ENCODE data around the gene CYS1.

CYS1 gene

DNA sequence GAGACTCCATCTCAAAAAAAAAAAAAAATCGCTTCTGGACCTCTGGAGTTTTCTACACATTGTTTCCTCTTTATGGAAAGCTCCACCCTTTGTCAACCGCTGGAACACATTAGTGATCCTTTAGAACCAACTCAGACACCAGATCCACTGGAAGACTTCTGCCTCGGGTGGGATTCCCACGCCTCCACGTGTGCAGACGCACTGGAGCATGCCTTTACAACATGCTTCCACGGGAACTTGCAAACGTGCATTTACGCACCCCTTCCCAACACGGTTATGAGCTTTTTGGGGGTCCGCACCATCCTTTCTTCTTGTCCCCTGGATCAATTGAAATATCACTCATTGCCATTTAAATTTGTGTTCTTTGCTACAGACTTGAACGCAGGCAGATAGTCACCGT lies 5.1 kb downstream of the CYS1 start:
- TF ChIP-seq, protein P1, sequence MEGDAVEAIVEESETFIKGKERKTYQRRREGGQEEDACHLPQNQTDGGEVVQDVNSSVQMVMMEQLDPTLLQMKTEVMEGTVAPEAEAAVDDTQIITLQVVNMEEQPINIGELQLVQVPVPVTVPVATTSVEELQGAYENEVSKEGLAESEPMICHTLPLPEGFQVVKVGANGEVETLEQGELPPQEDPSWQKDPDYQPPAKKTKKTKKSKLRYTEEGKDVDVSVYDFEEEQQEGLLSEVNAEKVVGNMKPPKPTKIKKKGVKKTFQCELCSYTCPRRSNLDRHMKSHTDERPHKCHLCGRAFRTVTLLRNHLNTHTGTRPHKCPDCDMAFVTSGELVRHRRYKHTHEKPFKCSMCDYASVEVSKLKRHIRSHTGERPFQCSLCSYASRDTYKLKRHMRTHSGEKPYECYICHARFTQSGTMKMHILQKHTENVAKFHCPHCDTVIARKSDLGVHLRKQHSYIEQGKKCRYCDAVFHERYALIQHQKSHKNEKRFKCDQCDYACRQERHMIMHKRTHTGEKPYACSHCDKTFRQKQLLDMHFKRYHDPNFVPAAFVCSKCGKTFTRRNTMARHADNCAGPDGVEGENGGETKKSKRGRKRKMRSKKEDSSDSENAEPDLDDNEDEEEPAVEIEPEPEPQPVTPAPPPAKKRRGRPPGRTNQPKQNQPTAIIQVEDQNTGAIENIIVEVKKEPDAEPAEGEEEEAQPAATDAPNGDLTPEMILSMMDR (IDR thresholded peaks at IDR 0.05): no peak

DNA sequence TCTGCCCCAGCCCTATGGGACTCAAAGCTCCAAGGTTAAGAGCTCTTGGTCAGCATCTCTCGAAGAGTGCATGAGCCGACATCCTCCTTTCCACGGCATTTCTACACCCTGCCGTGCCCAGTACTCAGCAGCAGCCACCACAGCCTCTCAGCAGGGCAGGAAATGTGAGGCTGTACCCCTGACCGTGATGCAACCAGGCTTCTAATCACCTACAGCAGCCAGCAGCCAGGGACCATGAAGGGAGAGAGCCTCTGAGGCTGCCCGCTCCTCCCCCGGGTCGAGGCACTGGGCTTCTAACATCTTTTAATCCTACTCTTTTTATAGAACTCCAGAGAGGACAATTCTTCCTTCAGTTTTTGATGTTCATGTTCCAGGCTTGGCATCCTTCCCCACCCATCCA lies 6.5 kb downstream of the CYS1 start:
- TF ChIP-seq, protein P1 (IDR thresholded peaks at IDR 0.05): no peak

DNA sequence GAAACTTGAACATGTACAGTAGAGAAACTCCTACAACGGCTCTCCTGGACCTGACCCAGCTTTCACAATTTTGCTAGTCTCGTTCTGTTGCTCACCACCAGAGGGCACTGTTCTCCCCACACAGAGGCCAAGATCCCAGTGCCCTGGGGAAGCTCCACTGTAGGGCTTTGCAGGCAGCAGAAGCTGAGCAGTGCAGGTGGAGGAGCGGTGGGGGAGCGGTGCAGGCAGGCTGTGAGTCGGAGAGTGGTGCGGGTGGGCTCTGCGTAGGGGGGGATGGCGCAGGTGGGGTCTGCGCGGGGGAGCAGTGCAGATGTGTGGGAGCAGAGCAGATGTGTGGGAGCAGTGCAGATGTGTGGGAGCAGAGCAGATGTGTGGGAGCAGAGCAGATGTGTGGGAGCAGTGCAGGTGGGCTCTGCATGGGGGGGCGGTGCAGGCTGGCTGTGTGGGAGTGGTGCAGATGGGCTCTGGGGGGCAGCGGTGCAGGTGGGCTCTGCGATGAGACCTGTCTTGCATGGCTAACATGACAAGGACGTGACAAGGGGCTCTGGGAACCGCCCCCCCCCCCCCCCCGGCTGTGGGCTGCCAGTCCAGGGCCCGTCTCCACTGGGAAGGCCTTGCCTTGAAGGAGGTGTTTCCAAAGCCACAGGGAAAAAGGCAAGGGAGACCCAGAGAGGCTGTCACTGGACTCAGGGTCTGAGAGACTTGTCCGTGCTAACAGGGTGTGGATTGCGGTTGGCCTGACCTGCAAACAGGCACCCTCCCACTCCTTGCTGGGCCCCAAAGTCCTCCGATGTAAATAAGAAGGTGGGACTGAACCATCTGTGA lies 7.3 kb downstream of the CYS1 start:
- TF ChIP-seq, protein P1 (IDR thresholded peaks at IDR 0.05): peak; percentile 76

DNA sequence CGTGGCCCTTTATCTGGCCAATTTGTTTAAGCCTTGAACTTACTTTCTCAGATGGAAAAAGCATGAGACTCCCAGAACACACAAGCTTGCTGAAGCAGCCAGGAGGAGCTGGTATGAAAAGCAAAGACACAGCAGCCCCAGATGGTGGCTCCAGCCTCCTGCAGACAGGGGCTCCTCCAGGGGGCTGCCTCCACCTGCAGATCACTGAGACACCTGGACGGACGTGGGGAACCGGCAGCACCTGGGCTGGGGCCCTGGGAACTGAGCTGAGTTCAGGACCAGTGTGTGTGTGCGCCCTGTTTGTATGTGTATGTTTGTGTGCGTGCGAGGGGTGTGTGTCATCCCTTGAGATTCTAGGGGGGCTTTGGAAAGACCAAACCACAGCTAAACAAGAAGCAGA lies 8.6 kb downstream of the CYS1 start:
- TF ChIP-seq, protein P1 (IDR thresholded peaks at IDR 0.05): no peak

DNA sequence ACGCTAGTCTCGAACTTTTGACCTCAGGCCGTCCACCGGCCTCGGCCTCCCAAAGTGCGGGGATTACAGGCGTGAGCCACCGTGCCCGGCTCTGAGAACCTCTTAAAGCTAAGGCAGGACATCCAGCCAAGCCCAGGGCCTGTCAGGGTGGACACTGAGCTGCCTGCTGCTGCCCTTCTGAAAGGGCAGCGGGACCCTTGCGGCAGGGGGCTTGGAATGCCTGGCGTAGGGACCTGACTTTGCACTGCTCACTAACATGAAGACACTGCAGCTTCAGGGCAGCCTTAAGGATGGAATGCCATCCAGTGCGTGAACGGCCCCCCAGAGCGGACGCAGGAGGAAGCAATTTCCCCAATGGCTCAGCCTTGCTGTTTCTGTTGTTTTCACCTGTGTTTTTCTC lies 9.0 kb downstream of the CYS1 start:
- TF ChIP-seq, protein P1 (IDR thresholded peaks at IDR 0.05): no peak

DNA sequence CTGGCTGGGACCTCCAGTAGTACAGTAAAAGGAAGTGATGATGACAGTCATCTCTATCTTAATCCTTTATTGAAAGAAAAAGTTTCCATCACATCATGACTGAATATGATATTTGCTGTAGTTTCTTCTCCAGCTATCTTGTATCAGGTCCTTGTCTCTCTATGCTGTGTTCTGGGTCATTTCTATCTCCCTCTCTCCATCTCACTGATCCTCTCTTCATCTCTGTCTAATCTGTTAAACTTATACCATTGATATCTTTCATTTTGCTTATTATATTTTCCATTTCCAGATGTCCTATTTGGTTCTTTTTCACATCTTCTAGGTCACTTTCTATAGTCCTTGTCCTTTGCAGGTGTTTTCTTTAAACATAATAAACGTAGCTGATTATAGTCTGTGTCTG lies 12.3 kb downstream of the CYS1 start:
- TF ChIP-seq, protein P1 (IDR thresholded peaks at IDR 0.05): no peak

DNA sequence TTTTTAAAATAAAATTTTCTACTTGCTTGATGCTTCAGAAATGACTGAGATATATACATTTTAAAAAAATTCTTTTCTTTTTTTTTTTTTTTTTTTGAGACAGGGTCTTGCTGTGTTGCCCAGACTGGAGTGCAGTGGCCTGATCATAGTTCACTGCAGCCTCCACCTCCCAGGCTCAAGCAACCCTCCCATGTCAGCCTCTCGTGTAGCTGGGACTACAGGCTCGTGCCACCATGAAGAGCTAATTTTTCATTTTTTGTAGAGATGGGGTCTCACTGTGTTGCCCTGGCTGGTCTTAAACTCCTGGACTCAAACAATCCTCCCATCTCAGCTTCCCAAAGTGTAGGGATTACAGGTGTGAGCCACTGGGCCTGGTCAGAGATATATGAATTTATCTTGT lies 12.9 kb downstream of the CYS1 start:
- TF ChIP-seq, protein P1 (IDR thresholded peaks at IDR 0.05): no peak

DNA sequence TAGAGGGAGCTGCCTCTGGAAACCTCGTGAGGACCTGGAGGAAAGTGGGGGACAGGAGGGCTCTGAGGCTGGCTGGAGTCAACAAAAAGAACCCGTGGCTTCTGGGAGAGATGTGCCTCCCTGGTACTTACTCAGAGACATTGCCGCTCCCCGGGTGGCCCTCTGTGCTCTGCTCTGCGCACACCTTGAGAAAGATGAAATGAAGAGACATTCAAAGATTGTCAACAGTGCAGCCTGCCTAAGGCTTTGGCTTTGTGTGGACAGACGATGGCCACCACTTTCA lies 14.5 kb downstream of the CYS1 start:
- TF ChIP-seq, protein P1 (IDR thresholded peaks at IDR 0.05): no peak

Measured in LNCAP (cell line).